Heart left ventricle (tissue), 16 donors: ENCODE data around the gene PPP1R26. TPM values are rescaled to one million over a fixed set of nuclear protein-coding genes. Genes with fewer than 3 reads are reported as not detected.
A peak's percentile ranks its signal among the peaks of the same experiment; 100 is the strongest.

Experiments
- ATAC-seq, 4 donors: fragments of 200-7000 bp; cut with Tn5 transposase; one replicate each; pipeline ENCODE4 v1.9.1; 2020 to 2022; ENCODE audit warnings: moderate library complexity in 4 of 4, mild to moderate bottlenecking in 3 of 4, moderate number of reproducible peaks in 1 of 4
- DNase-seq, 5 donors: peaks; one replicate each; pipeline ENCODE4 v3.0.0-alpha.2; 2020
- H3K27ac ChIP-seq, 12 donors: fragments of 200-600 bp; sonication (generic) in 4 of 12; one replicate each; pipeline versions ENCODE4 v1.5.0 to v1.8.0; 2016 to 2022; ENCODE audit warnings: mild to moderate bottlenecking in 2 of 12
- H3K27me3 ChIP-seq, 9 donors: fragments of 200-600 bp; sonication (generic) in 2 of 9; one replicate each; pipeline versions ENCODE4 v1.5.1 to v1.8.0; 2016 to 2022; ENCODE audit warnings: mild to moderate bottlenecking in 3 of 9
- H3K36me3 ChIP-seq, 9 donors: fragments of 200-600 bp; sonication (generic) in 2 of 9; one replicate each; pipeline versions ENCODE4 v1.5.0 to v1.8.0; 2018 to 2022; ENCODE audit warnings: mild to moderate bottlenecking in 2 of 9
- H3K4me1 ChIP-seq, 12 donors: fragments of 200-600 bp; sonication (generic) in 4 of 12; one replicate each; pipeline versions ENCODE4 v1.5.0 to v1.8.0; 2016 to 2022; ENCODE audit warnings: mild to moderate bottlenecking in 3 of 12
- H3K4me3 ChIP-seq, 12 donors: fragments of 200-600 bp; sonication (generic) in 4 of 12; one replicate each; pipeline versions ENCODE4 v1.5.0 to v1.8.0; 2017 to 2022; ENCODE audit warnings: mild to moderate bottlenecking in 9 of 12, moderate library complexity in 4 of 12
- H3K9me3 ChIP-seq, 12 donors: fragments of 200-600 bp; sonication (generic) in 4 of 12; one replicate each; pipeline versions ENCODE4 v1.5.0 to v1.8.0; 2016 to 2022; ENCODE audit warnings: mild to moderate bottlenecking in 1 of 12
- POLR2A ChIP-seq, 2 donors: fragments of 450-650 bp; IDR thresholded peaks; one replicate each; pipeline ENCODE4 v1.6.1; 2017; ENCODE audit warnings: antibody characterized with exemption in 2 of 2, mild to moderate bottlenecking in 2 of 2, moderate library complexity in 2 of 2
- WGBS, 4 donors: extraction: QIAGEN DNeasy Blood & Tissue Kit in 2 of 4; methylation state at CpG; one replicate each; pipeline versions ENCODE4 v1.1.5 to v1.1.7; 2013 to 2018; 5-methylcytosine and 5-hydroxymethylcytosine counted together
- intact Hi-C, 10 donors: fragments of 100-400 bp; cut with DNase I; formaldehyde crosslinking; loops; one replicate each; pipeline versions ENCODE4 v1.11.1 to v1.14.2; 2022
- polyA plus RNA-seq, 2 donors: library from polyadenylated mRNA; stranded (reverse); fragments of 200-250 nt; gene quantifications; one replicate each; pipeline ENCODE4 v1.2.3, GENCODE V29; 2013
- total RNA-seq, 9 donors: library from RNA; depleted of rRNA in 2 of 9; stranded (reverse); fragments of >200 nt in 2 of 9; fragmentation: NEBNext Ultra II Directional in 3 of 9; extraction: Animal tissue kit (Norgen Biotek cat#: 25700) in 3 of 9; gene quantifications; one replicate each; pipeline versions ENCODE4 v1.1.0 to v1.2.4, GENCODE V29; 2016 to 2023
- TF ChIP-seq, protein P1 (sequence below), 12 donors: fragments of 200-600 bp; sonication (generic) in 4 of 12; IDR thresholded peaks; one replicate each; pipeline versions ENCODE4 v1.5.0 to v1.8.0; 2018 to 2022; ENCODE audit warnings: antibody characterized with exemption in 12 of 12, mild to moderate bottlenecking in 5 of 12
- donor health status: ischemic (EF 13 %, LVEDD 7.1; RV severe dilation, severe dysfunction).
- donor health status: healthy with polysubstance abuse.
- donor health status: DM: no; HTN: yes; CAD: no.
- donor health status: DM: no; HTN: no; CAD: no.
- donor health status: ischemic (EF 25% LVEDD 6.9; RV normal size, moderate dysfunction).
- donor health status: ischemic (EF 25% LVEDD 5.7; RV mildly dilated, moderate dysfunction).
- donor health status: healthy.
- donor health status: DM: yes; HTN: yes; CAD: no.
- donor health status: ischemic (EF 35%, LVEDD 5.7; RV mildly dilated, moderate dysfunction).
- donor health status: nonischemic (EF 11% LVEDD 7.7; RV severe dilation, severe dysfunction).
- donor health status: DM: yes; HTN: yes; CAD: no.
- donor health status: PGD.
- donor health status: ischemic (EF 29% LVEDD 5.4; RV normal size, mild dysfunction).
- donor health status: nonischemic (EF 23%, LVEDD 6.1; RV moderate dilation, normal function).

The PPP1R26 gene
- total and polyA plus RNA-seq, 11 donors: 13.2 to 30.1 (median 19.3) TPM

DNA sequence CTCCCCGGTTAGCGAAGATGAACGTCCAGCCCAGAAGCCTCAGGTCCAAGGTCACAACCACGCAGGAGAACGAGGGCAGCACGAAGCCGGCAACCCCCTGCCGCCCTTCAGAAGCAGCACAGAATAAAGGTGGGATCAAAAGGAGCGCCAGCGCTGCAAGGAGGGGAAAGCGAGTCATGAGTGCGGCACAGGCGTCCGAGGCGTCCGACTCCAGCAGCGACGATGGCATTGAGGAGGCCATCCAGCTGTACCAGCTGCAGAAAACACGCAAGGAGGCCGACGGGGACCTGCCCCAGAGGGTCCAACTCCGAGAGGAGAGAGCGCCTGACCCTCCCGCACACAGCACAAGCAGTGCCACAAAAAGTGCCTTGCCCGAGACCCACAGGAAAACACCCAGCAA is 5.8 kb downstream of the PPP1R26 start:
- 93 to 97% (median 96%) methylated on average over 25 of the region's 25 CpGs for WGBS, 4 donors
- TF ChIP-seq POLR2A (IDR thresholded peaks at IDR 0.05): no peak
- TF ChIP-seq, protein P1, sequence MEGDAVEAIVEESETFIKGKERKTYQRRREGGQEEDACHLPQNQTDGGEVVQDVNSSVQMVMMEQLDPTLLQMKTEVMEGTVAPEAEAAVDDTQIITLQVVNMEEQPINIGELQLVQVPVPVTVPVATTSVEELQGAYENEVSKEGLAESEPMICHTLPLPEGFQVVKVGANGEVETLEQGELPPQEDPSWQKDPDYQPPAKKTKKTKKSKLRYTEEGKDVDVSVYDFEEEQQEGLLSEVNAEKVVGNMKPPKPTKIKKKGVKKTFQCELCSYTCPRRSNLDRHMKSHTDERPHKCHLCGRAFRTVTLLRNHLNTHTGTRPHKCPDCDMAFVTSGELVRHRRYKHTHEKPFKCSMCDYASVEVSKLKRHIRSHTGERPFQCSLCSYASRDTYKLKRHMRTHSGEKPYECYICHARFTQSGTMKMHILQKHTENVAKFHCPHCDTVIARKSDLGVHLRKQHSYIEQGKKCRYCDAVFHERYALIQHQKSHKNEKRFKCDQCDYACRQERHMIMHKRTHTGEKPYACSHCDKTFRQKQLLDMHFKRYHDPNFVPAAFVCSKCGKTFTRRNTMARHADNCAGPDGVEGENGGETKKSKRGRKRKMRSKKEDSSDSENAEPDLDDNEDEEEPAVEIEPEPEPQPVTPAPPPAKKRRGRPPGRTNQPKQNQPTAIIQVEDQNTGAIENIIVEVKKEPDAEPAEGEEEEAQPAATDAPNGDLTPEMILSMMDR (IDR thresholded peaks at IDR 0.05): no peak
- ATAC-seq: no peak
- DNase-seq: peak in 1 of 5 donors; percentile 25
- intact Hi-C loops: no loop called here
- Histone ChIP-seq H3K4me1 (peaks cover 0 to 16% (median 9%) of the 10 kb centered on the region in 12 donors), H3K4me3 (no peak overlapping the region), H3K9me3 (no peaks in the 10 kb centered on the region), H3K27ac (no peak overlapping the region), H3K36me3 (peaks cover 0 to 55% (median 47%) of the 10 kb centered on the region in 9 donors), H3K27me3 (no peaks in the 10 kb centered on the region)

DNA sequence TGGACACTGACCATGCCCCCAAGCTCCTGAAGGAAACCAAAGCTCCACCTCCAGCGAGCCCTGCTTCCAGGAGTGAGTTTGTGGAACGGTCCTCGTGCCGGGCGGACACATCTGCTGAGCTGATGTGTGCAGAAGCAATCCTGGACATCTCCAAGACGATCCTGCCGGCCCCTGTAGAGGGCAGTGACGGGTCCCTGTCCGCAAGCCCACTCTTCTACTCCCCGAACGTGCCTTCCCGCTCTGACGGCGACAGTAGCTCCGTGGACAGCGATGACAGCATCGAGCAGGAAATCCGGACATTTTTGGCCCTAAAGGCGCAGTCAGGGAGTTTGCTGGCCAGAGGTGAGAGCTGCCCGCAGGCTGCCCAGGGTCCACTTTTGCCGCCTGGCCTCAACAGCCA is 6.2 kb downstream of the PPP1R26 start:
- Histone ChIP-seq H3K4me3 (no peak overlapping the region), H3K9me3 (no peaks in the 10 kb centered on the region), H3K27ac (no peak overlapping the region), H3K4me1 (peaks cover 0 to 14% (median 5%) of the 10 kb centered on the region in 12 donors), H3K36me3 (peaks cover 0 to 55% (median 47%) of the 10 kb centered on the region in 9 donors), H3K27me3 (no peaks in the 10 kb centered on the region)
- DNase-seq: no peak
- no peak for ATAC-seq
- intact Hi-C loops: no loop called here
- WGBS, 4 donors: 85 to 91% (median 86%) methylated on average over 15 to 21 of the region's 21 CpGs
- TF ChIP-seq, protein P1 (IDR thresholded peaks at IDR 0.05): no peak
- no peak for TF ChIP-seq POLR2A (IDR thresholded peaks at IDR 0.05)

DNA sequence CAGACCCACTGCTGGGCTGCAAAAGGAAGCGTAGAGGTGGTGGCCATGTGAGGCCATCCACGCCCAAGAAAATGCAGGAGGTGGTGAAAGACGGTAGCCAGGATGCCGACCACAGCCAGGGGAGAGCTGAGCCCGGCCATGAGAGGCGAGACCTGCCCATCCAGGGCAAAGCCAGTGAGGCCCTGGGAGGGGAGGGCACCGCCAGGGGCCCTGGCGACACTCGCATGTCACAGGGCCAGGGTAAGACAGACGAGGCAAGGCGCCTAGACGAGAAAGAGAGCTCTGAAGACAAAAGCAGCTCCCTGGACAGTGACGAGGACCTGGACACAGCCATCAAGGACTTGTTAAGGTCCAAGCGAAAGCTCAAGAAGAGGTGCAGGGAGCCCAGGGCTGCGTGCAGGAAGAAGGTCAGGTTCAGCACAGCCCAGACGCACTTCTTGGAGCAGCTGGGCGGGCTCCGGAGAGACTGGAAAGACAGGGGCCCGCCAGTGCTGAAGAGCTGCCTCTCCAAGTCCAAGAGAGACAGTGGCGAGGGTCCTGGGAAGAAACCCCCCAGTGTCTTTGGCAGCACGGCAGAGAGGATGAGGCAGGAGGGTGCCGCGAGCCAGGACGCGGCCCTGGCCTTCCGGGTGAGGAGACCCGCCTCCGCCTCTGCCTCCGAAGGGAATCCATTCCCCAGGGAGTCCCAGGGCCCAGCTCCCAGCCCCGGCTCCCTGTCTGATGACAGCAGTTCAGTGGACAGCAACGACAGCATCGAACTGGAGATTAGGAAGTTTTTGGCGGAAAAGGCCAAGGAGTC is 6.9 kb downstream of the PPP1R26 start:
- ATAC-seq: no peak
- H3K9me3 ChIP-seq: no peaks in the 10 kb centered on the region
- H3K4me3 ChIP-seq: no peak overlapping the region
- no peak for TF ChIP-seq POLR2A (IDR thresholded peaks at IDR 0.05)
- TF ChIP-seq, protein P1 (IDR thresholded peaks at IDR 0.05): no peak
- H3K4me1 ChIP-seq: peaks cover 0 to 7% (median 0%) of the 10 kb centered on the region in 12 donors
- WGBS, 4 donors: 84 to 89% (median 86%) methylated on average over 32 to 33 of the region's 33 CpGs
- no peak overlapping the region for H3K27ac ChIP-seq
- DNase-seq: peak in 1 of 5 donors; percentile 48
- no peaks in the 10 kb centered on the region for H3K27me3 ChIP-seq
- peaks cover 0 to 55% (median 47%) of the 10 kb centered on the region in 9 donors for H3K36me3 ChIP-seq
- intact Hi-C loops: no loop called here

DNA sequence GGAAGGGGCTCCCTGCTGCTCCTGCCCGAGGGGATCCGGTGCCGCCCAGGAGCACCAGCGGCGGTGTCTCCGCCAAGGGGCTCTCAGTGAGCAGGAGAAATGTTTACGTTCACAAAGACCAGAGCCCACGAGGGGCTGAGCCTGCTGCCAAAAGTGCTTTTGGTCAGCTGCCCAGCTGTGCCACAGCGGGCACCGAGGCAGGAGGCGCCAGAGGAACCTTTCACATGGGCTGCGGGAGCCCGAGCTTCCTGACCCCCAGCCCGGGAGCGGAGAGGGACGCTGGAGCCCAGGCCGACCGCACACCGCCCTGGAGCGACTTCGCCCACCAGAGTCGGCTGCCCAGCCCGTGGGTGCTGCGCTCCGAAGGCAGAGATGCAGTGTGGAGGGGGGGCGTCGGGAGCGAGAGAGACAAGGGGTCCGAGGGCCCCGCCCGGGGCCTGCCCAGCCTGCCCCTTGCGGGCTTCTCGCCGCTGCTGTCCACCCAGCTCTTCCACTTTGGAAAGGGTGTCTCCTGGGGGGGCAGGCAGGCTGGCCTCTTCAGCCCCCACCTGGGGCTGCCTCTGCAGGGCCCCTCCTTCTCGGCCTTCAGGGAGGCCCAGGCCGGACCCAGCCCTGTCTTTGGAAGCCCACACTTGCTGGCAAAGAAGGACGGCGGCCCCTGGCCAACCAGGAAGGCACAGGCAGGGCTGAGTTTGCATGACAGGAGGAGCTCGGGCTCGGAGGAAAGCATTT is 7.9 kb downstream of the PPP1R26 start:
- H3K27me3 ChIP-seq: no peaks in the 10 kb centered on the region
- peaks cover 0 to 55% (median 47%) of the 10 kb centered on the region in 9 donors for H3K36me3 ChIP-seq
- no peak overlapping the region for H3K27ac ChIP-seq
- no peaks in the 10 kb centered on the region for H3K4me1 ChIP-seq
- H3K4me3 ChIP-seq: no peak overlapping the region
- no peak for TF ChIP-seq POLR2A (IDR thresholded peaks at IDR 0.05)
- TF ChIP-seq, protein P1 (IDR thresholded peaks at IDR 0.05): no peak
- peak in 1 of 5 donors; percentile 55 for DNase-seq
- H3K9me3 ChIP-seq: no peaks in the 10 kb centered on the region
- WGBS, 4 donors: 92 to 94% (median 94%) methylated on average over 27 to 40 of the region's 40 CpGs
- intact Hi-C loops: loop anchor here in 1 of 10 donors (2.0 kb wide), 1 partner anchor 37 kb away; no protein-coding TSS in a partner anchor
- ATAC-seq: no peak
